ENCODE results near the gene RANGRF. TPM values are rescaled to one million over a fixed set of nuclear protein-coding genes. Genes with fewer than 3 reads are reported as not detected.
A peak's percentile ranks its signal among the peaks of the same experiment; 100 is the strongest.

The RANGRF gene
- total RNA-seq, result 10 to 100 TPM; 22.1 to 25.2 (median 23.1) TPM

GRCh38 chr17:8288336-8289102 lies at the start of gene RANGRF:
TSS of gene RANGRF (plus strand) at chr17:8288670. CDS start at chr17:8288789, 119 bp downstream.
- TF ChIP-seq, protein P1, sequence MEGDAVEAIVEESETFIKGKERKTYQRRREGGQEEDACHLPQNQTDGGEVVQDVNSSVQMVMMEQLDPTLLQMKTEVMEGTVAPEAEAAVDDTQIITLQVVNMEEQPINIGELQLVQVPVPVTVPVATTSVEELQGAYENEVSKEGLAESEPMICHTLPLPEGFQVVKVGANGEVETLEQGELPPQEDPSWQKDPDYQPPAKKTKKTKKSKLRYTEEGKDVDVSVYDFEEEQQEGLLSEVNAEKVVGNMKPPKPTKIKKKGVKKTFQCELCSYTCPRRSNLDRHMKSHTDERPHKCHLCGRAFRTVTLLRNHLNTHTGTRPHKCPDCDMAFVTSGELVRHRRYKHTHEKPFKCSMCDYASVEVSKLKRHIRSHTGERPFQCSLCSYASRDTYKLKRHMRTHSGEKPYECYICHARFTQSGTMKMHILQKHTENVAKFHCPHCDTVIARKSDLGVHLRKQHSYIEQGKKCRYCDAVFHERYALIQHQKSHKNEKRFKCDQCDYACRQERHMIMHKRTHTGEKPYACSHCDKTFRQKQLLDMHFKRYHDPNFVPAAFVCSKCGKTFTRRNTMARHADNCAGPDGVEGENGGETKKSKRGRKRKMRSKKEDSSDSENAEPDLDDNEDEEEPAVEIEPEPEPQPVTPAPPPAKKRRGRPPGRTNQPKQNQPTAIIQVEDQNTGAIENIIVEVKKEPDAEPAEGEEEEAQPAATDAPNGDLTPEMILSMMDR (IDR thresholded peaks at IDR 0.05), result no peak
- TF ChIP-seq POLR2AphosphoS5 (IDR thresholded peaks at IDR 0.05) (peak; percentile 66 to 68 (median 67)), POLR2A (IDR thresholded peaks at IDR 0.05) (peak; percentile 36)
- H3K4me1 ChIP-seq, result no peaks in the 10 kb centered on the region
- intact Hi-C loops (cut with DNase I; ENCODE audit: low total_unique reads), result no loop called here
- peak within 1 kb of the TSS; percentile 94 to 96 for H3K27ac ChIP-seq
- no peaks in the 10 kb centered on the region for H3K27me3 ChIP-seq
- peak within 1 kb of the TSS; percentile 80 to 84 (median 80) for H3K4me3 ChIP-seq
- peak; percentile 83 to 92 for DNase-seq (ENCODE audit: low spot score in 2 of 2)
- no peaks in the 10 kb centered on the region for H3K36me3 ChIP-seq
- H3K9me3 ChIP-seq, result no peaks in the 10 kb centered on the region

DNA sequence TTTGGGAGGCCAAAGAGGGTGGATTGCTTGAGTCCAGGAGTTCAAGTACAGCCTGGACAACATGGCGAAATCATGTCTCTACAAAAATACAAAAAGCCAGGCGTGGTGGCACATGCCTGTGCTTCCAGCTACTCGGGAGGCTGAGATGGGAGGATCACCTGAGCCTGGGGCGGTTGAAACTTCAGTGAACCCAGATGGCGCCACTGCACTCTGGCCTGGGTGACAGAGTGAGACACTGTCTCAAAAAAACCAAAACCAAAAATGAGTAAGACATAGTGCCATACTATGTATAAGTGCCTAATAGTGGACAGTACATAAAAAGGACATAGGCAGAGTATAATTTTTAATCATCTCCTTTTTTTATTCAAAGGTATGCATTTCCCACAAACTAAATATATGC lies 44.6 kb upstream of the RANGRF start:
- no peaks in the 10 kb centered on the region for H3K9me3 ChIP-seq
- H3K27ac ChIP-seq, result no peak overlapping the region
- TF ChIP-seq POLR2AphosphoS5 (IDR thresholded peaks at IDR 0.05) (no peak), POLR2A (IDR thresholded peaks at IDR 0.05) (no peak)
- TF ChIP-seq, protein P1 (IDR thresholded peaks at IDR 0.05), result no peak
- intact Hi-C loops (cut with DNase I; ENCODE audit: low total_unique reads), result no loop called here
- no peaks in the 10 kb centered on the region for H3K27me3 ChIP-seq
- H3K4me1 ChIP-seq, result no peaks in the 10 kb centered on the region
- no peak for DNase-seq (ENCODE audit: low spot score in 2 of 2)
- H3K36me3 ChIP-seq, result no peaks in the 10 kb centered on the region
- H3K4me3 ChIP-seq, result no peak overlapping the region

DNA sequence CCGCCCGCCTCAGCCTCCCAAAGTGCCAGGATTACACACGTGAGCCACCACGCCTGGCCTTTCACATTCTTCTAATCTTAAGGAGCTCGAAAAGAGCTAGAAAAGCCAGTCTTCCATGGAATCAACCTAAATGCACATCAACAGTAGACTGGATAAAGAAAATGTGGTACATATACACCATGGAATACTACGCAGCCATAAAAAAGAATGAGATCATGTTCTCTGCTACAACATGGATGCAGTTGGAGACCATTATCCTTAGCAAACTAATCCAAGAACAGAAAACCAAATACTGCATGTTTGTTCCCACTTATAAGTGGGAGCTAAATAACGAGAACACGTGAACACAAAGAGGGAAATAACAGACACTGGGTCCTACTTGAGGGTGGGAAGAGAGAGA lies 43.7 kb upstream of the RANGRF start:
- no peak overlapping the region for H3K4me3 ChIP-seq
- DNase-seq (ENCODE audit: low spot score in 2 of 2), result no peak
- H3K36me3 ChIP-seq, result no peaks in the 10 kb centered on the region
- H3K4me1 ChIP-seq, result no peaks in the 10 kb centered on the region
- H3K9me3 ChIP-seq, result no peaks in the 10 kb centered on the region
- TF ChIP-seq POLR2A (IDR thresholded peaks at IDR 0.05), result no peak
- no peak for TF ChIP-seq POLR2AphosphoS5 (IDR thresholded peaks at IDR 0.05)
- TF ChIP-seq, protein P1 (IDR thresholded peaks at IDR 0.05), result no peak
- no peaks in the 10 kb centered on the region for H3K27me3 ChIP-seq
- intact Hi-C loops (cut with DNase I; ENCODE audit: low total_unique reads), result no loop called here
- no peak overlapping the region for H3K27ac ChIP-seq

GRCh38 chr17:8248751-8249607 lies 39.5 kb upstream of the RANGRF start, which contains the start of gene PFAS:
TSS of gene PFAS (plus strand) at chr17:8249289. CDS start at chr17:8253938, 4,649 bp downstream.
- Histone ChIP-seq H3K4me3 (peak within 1 kb of the TSS; percentile 66 to 86 (median 76)), H3K27me3 (no peaks in the 10 kb centered on the region), H3K27ac (peak within 1 kb of the TSS; percentile 96 to 99), H3K36me3 (no peaks in the 10 kb centered on the region), H3K9me3 (no peaks in the 10 kb centered on the region), H3K4me1 (no peaks in the 10 kb centered on the region)
- TF ChIP-seq, protein P1 (IDR thresholded peaks at IDR 0.05), result no peak
- peak; percentile 13 for TF ChIP-seq POLR2A (IDR thresholded peaks at IDR 0.05)
- peak; percentile 76 to 87 (median 87) for TF ChIP-seq POLR2AphosphoS5 (IDR thresholded peaks at IDR 0.05)
- peak; percentile 93 to 96 for DNase-seq (ENCODE audit: low spot score in 2 of 2)
- intact Hi-C loops (cut with DNase I; ENCODE audit: low total_unique reads), result no loop called here

All from breast epithelium (tissue), 4 donors.